NCI-H69 (cell line): Measurements from ENCODE around the gene RPS15.
A peak's percentile ranks its signal among the peaks of the same experiment; 100 is the strongest.

Experiments
- DNase-seq: peaks from one replicate; lab custom pipeline; 2025; lab: John Stamatoyannopoulos, UW

The RPS15 gene

DNA sequence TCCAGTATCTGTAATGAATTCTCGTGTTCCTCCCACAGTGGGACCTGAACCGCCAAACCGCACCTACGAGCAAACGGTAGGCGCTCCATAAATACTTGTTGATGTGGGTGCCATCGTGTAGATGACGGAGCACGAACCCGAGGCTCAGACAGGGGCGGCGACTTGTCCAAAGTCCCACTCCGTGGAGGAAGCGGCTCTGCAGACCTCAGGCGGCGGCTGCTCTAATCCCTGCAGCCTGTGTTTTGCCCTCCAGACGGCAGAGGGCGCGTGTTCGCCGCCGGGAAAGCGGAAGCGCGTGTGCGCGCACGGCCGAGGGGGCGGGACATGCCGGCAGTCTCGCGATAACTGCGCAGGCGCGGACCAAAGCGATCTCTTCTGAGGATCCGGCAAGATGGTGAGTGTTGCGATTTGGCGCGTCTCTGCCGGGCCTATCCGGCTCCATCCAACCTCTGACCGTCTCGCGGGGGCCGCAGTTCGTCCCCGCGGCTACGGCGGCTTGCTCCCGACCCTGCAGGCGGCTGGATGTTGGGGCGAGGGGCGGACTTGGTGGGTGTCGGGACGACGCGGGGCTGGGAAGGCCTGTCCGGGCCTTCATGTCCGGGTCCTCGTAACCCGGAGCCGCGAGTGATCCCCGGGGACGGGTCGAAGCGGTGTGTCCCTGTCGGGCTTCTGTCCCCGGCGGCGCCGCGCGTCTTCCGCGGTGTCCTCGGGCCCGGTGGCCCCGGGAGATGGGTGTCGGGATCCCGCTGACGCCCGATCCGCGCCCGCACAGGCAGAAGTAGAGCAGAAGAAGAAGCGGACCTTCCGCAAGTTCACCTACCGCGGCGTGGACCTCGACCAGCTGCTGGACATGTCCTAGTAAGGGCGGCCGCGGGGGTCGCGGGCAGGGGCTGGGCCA lies at the start of gene RPS15:
RPS15 (plus strand) TSS at position 362 of the 898 bp plus-strand sequence; CDS start at position 392, 30 bp downstream.
- peak; percentile 96 for DNase-seq

DNA sequence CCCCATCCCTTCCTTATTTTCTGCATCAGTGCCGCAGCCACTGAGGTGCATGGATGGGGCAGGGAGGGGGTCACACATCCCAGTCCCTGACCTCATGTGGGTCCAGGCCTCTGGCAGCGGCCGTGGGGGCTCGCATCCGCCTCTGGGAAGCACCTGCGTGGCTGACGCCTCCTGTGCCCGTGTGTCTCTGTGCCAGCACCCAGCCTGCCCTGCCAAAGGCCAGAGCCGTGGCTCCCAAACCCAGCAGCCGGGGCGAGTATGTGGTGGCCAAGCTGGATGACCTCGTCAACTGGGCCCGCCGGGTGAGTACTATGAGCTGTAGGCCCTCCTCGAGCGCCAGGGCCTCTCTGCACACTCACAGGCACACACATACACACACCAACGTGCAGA lies 49.6 kb upstream of the RPS15 start:
- no peak for DNase-seq

- DNase-seq: no peak
These were observed 48.9 kb upstream of the RPS15 start for GRCh38 chr19:1389033-1389940.

GRCh38 chr19:1390890-1391423 lies 47.2 kb upstream of the RPS15 start:
- DNase-seq: no peak

- no peak for DNase-seq
These were observed 45.8 kb upstream of the RPS15 start for GRCh38 chr19:1392407-1392806.

GRCh38 chr19:1392939-1393530 lies 45.2 kb upstream of the RPS15 start:
- no peak for DNase-seq

DNA sequence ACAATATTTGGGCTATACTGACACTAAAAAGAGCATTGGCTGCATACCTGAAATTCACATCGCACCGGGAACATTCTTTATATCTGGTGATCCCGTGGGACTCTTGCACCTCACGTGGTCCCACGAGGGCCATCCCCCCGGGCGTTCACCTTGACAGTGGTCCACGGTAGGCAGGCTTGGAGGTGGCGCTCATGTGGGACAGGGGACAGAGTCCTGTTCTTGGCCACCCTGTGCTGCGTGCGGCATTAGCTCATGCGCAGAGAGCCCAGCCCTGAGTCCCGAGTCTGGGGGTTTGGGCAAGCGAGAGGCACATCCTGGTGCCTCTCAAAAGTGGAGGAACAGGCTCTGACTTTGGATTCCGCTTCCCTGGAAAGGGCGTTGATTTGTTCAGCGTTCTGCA lies 44.4 kb upstream of the RPS15 start:
- no peak for DNase-seq

GRCh38 chr19:1394252-1395193 lies 43.7 kb upstream of the RPS15 start:
- no peak for DNase-seq

- DNase-seq: no peak
These were observed 42.8 kb upstream of the RPS15 start for GRCh38 chr19:1395194-1396018.

DNA sequence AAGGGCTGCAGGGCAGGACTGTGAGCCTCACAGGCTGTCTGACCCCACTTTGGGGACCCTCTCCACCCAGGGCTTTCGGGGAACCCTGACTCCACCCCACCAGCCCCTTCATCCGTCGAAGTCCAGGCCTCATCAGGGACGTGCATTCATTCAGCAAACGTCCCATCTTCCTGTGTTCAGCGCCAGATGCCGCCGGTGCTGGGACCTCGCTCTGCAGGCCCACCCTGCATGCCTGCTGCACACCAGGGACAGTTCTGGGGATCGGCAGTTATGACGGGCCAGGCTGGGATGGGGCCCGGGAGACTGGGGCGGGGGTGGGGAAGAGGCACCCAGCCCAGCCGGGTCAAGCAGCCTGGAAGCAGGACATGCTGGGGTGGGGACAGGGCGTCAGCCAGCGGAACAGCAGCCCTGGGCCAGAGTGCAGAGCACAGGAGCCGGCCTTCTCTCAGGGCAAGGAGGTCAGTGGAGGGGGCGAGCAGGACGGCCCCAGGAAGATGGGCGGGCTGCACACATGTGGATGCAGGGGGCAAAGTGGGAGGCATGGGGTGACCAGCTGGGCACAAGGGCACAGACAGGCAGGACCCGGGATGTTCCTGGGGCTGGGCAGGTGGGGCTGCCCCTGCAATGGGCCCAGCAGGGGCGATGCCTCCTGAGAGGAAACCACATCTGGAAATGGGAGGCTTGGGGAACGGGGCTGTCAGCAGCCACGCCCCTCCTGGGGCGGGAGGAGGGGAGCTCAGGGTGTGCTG lies 42.0 kb upstream of the RPS15 start:
- no peak for DNase-seq

GRCh38 chr19:1396768-1397679 lies 41.2 kb upstream of the RPS15 start:
- DNase-seq: no peak

DNA sequence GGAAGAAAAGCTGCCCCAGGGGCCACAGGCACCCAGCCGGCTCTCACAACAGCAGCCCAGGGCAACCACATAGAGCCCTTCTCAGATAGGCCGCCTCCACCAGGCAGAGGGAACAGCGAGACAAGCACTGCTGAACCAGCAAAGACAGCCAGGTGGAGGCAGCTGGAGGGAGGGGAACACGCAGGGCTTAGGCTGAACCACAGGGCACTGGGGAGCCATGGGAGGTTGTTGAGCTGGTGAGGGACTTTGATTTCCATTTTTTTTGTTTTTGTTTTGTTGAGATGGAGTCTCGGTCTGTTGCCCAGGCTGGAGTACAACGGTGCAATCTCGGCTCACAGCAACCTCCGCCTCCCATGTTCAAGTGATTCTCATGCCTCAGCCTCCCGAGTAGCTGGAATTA lies 40.4 kb upstream of the RPS15 start:
- no peak for DNase-seq

GRCh38 chr19:1399079-1399478 lies 39.1 kb upstream of the RPS15 start:
- no peak for DNase-seq

DNA sequence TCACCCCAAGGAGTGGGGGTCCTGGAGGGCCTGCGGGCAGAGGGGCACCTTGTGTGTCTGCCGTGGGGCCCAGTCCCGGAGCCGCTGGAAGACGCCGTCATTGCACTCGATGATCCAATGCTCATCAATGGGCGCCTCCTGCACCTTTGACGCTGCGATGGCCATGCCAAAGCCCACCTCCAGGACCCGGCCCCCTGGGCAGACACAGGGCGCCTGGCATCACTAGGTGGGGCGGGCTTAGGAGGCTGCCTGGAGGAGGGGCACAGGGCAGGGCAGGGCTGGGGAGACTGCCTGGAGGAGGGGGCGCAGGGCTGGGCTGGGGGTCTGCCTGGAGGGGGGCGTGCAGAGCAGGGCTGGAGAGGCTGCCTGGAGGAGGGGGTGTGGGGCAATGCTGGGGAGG lies 38.5 kb upstream of the RPS15 start:
- DNase-seq: no peak

- DNase-seq: peak; percentile 47
These were observed 37.7 kb upstream of the RPS15 start for GRCh38 chr19:1400281-1401137.

GRCh38 chr19:1401138-1401888 lies 36.9 kb upstream of the RPS15 start, which contains the start of gene GAMT:
Gene GAMT, minus strand, starts transcription at chr19:1401542. Its CDS starts 66 bp downstream, at chr19:1401476.
- DNase-seq: peak; percentile 84

DNA sequence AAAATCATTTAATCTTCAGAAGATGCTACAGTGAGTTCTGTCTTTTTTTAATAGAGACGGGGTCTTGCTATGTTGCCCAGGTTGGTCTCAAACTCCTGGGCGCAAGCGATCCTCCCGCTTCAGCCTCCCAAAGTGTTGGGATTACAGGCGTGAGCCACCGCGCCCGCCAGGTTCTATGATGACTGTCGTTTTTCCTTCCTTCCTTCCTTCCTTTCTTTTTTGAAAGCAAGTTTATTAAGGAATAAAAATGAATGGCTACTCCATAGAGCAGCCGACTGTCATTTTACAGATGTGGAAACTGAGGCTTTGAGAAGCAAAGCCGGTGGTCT lies 36.3 kb upstream of the RPS15 start:
- no peak for DNase-seq
